Upper lobe of left lung (tissue), 6 donors: Measurements from ENCODE around the gene XRCC1. TPM values are rescaled to one million over a fixed set of nuclear protein-coding genes. Genes with fewer than 3 reads are reported as not detected.

ENCODE experiments used
- ATAC-seq, 2 donors: fragments of 200-7000 bp; cut with Tn5 transposase; one replicate each; pipeline ENCODE4 v1.9.1; 2022; ENCODE audit warnings: mild to moderate bottlenecking in 2 of 2, moderate library complexity in 2 of 2; ENCODE audit not compliant: low FRiP score in 2 of 2
- DNase-seq, 2 donors: peaks; one replicate each; pipeline ENCODE4 v3.0.0-alpha.2; 2019 to 2020
- H3K27ac ChIP-seq, 4 donors: fragments of 200-600 bp; sonication (generic); one replicate each; pipeline ENCODE4 v1.5.1; 2016 to 2019
- H3K27me3 ChIP-seq, 4 donors: fragments of 200-600 bp; sonication (generic); one replicate each; pipeline ENCODE4 v1.5.1; 2017 to 2019
- H3K36me3 ChIP-seq, 4 donors: fragments of 200-600 bp; sonication (generic); one replicate each; pipeline ENCODE4 v1.5.1; 2016 to 2019
- H3K4me1 ChIP-seq, 4 donors: fragments of 200-600 bp; sonication (generic); one replicate each; pipeline ENCODE4 v1.5.1; 2018 to 2019
- H3K4me3 ChIP-seq, 4 donors: fragments of 200-600 bp; sonication (generic); one replicate each; pipeline ENCODE4 v1.5.1; 2017 to 2019; ENCODE audit warnings: mild to moderate bottlenecking in 2 of 4, moderate library complexity in 1 of 4
- H3K9me3 ChIP-seq, 4 donors: fragments of 200-600 bp; sonication (generic); one replicate each; pipeline ENCODE4 v1.5.1; 2018 to 2019
- CTCF ChIP-seq, 6 experiments: fragments of 450-650 bp in 4 of 6; fragments of 200-600 bp in 2 of 6; sonication (generic) in 2 of 6; IDR thresholded peaks; one replicate each; pipeline ENCODE4 v1.5.1; 2016 to 2019; ENCODE audit warnings: antibody characterized with exemption in 6 of 6
- EP300 ChIP-seq, 4 donors: sonication (generic); formaldehyde crosslinking; IDR thresholded peaks; one replicate each; pipeline ENCODE4 v1.5.1; 2017; ENCODE audit warnings: antibody characterized with exemption in 4 of 4, control low read depth in 2 of 4
- POLR2A ChIP-seq, 4 donors: fragments of 450-650 bp; IDR thresholded peaks; one replicate each; pipeline ENCODE4 v1.5.1; 2016 to 2017; ENCODE audit warnings: antibody characterized with exemption in 4 of 4, mild to moderate bottlenecking in 2 of 4
- POLR2AphosphoS5 ChIP-seq, 2 donors: sonication (generic); formaldehyde crosslinking; IDR thresholded peaks; one replicate each; pipeline ENCODE4 v1.5.1; 2017; ENCODE audit warnings: antibody characterized with exemption in 2 of 2
- WGBS, 2 donors: methylation state at CpG; one replicate each; pipeline ENCODE4 v1.1.5; 2017 to 2018; 5-methylcytosine and 5-hydroxymethylcytosine counted together
- total RNA-seq, 6 donors: library from RNA; depleted of rRNA in 4 of 6; stranded (reverse); fragments of >200 nt in 4 of 6; gene quantifications; one replicate each; pipeline versions ENCODE4 v1.1.0 to v1.2.1, GENCODE V29; 2016 to 2021
- donor health status: DM: no; HTN: no; CAD: no; lungs with moderate emphysema.
- donor health status: DM: no; HTN: yes; CAD: no; lungs with severe emphysema.

Gene XRCC1
- total RNA-seq, 6 donors from 2014 or later = 24.2 to 30.1 (median 26.4) TPM

GRCh38 chr19:43544077-43544476 is 31.2 kb downstream of the XRCC1 start:
- Histone ChIP-seq H3K9me3 (peaks cover 0 to 2% (median 0%) of the 10 kb centered on the region in 4 donors), H3K4me3 (no peak overlapping the region), H3K4me1 (no peaks in the 10 kb centered on the region), H3K27ac (no peak overlapping the region), H3K27me3 (no peaks in the 10 kb centered on the region), H3K36me3 (peaks cover 7 to 80% (median 50%) of the 10 kb centered on the region in 4 donors)
- TF ChIP-seq CTCF (IDR thresholded peaks at IDR 0.05) (no peak), POLR2AphosphoS5 (IDR thresholded peaks at IDR 0.05) (no peak), POLR2A (IDR thresholded peaks at IDR 0.05) (no peak), EP300 (IDR thresholded peaks at IDR 0.05) (no peak)
- ATAC-seq (no peak), DNase-seq (no peak)
- 91 to 97% methylated on average over 8 to 9 of the region's 9 CpGs for WGBS, 2 donors

- no peak for ATAC-seq
- no peak for DNase-seq
- WGBS, 2 donors = 93 to 99% methylated on average over 5 of the region's 5 CpGs
- H3K27ac ChIP-seq = no peak overlapping the region
- TF ChIP-seq POLR2A (IDR thresholded peaks at IDR 0.05) (no peak), EP300 (IDR thresholded peaks at IDR 0.05) (no peak), CTCF (IDR thresholded peaks at IDR 0.05) (no peak), POLR2AphosphoS5 (IDR thresholded peaks at IDR 0.05) (no peak)
- H3K4me1 ChIP-seq = no peaks in the 10 kb centered on the region
- H3K27me3 ChIP-seq = no peaks in the 10 kb centered on the region
- peaks cover 0 to 7% (median 3%) of the 10 kb centered on the region in 4 donors for H3K9me3 ChIP-seq
- no peak overlapping the region for H3K4me3 ChIP-seq
- H3K36me3 ChIP-seq = peaks cover 7 to 89% (median 59%) of the 10 kb centered on the region in 4 donors
Measured at GRCh38 chr19:43541920-43542650, 33.2 kb downstream of the XRCC1 start.

GRCh38 chr19:43540381-43540780 is 34.9 kb downstream of the XRCC1 start:
- Histone ChIP-seq H3K27ac (no peak overlapping the region), H3K27me3 (no peaks in the 10 kb centered on the region), H3K4me3 (no peak overlapping the region), H3K4me1 (peaks cover 0 to 6% (median under 1%) of the 10 kb centered on the region in 4 donors), H3K9me3 (peaks cover 0 to 7% (median 3%) of the 10 kb centered on the region in 4 donors), H3K36me3 (peaks cover 7 to 74% (median 51%) of the 10 kb centered on the region in 4 donors)
- 95% methylated on average over 3 of the region's 3 CpGs for WGBS, 2 donors
- DNase-seq = no peak
- no peak for ATAC-seq
- TF ChIP-seq EP300 (IDR thresholded peaks at IDR 0.05) (no peak), CTCF (IDR thresholded peaks at IDR 0.05) (no peak), POLR2A (IDR thresholded peaks at IDR 0.05) (no peak), POLR2AphosphoS5 (IDR thresholded peaks at IDR 0.05) (no peak)

GRCh38 chr19:43538922-43539321 is 36.4 kb downstream of the XRCC1 start:
- H3K4me1 ChIP-seq = peaks cover 0 to 18% (median 8%) of the 10 kb centered on the region in 4 donors
- peaks cover 0 to 7% (median 3%) of the 10 kb centered on the region in 4 donors for H3K9me3 ChIP-seq
- no peak for TF ChIP-seq POLR2AphosphoS5 (IDR thresholded peaks at IDR 0.05)
- no peak for TF ChIP-seq CTCF (IDR thresholded peaks at IDR 0.05)
- peaks cover 7 to 59% (median 44%) of the 10 kb centered on the region in 4 donors for H3K36me3 ChIP-seq
- ATAC-seq = no peak
- no peaks in the 10 kb centered on the region for H3K27me3 ChIP-seq
- H3K4me3 ChIP-seq = no peak overlapping the region
- no peak overlapping the region for H3K27ac ChIP-seq
- no peak for DNase-seq
